ENCODE measurements around the gene SLC16A5. TPM values are rescaled to one million over a fixed set of nuclear protein-coding genes. Genes with fewer than 3 reads are reported as not detected.

SLC16A5 gene
- total RNA-seq, 1 experiment from 2014 or later = 32.4 TPM

- TF ChIP-seq ATF2 (CRISPR knock-in tag; IDR thresholded peaks at IDR 0.05; ENCODE audit: borderline replicate concordance, low read depth) (no peak), IRF1 (CRISPR knock-in tag; IDR thresholded peaks at IDR 0.05) (no peak), NFE2L1 (CRISPR knock-in tag; IDR thresholded peaks at IDR 0.05) (no peak), ATF1 (CRISPR knock-in tag; IDR thresholded peaks at IDR 0.05) (no peak), CREB1 (CRISPR knock-in tag; IDR thresholded peaks at IDR 0.05) (no peak), MLX (CRISPR knock-in tag; IDR thresholded peaks at IDR 0.05) (no peak), NR2C2 (CRISPR knock-in tag; IDR thresholded peaks at IDR 0.05) (no peak), ZNF219 (CRISPR knock-in tag; IDR thresholded peaks at IDR 0.05; ENCODE audit: borderline replicate concordance) (no peak), ERG (CRISPR knock-in tag; IDR thresholded peaks at IDR 0.05) (no peak), ZNF232 (CRISPR knock-in tag; IDR thresholded peaks at IDR 0.05) (0 out of 2 replicates have a peak, but pooled peaks have one; percentile 52), PRRX2 (CRISPR knock-in tag; IDR thresholded peaks at IDR 0.05) (no peak), FOXP4 (CRISPR knock-in tag; IDR thresholded peaks at IDR 0.05) (no peak; the same call in 1 of the 2 replicates), AR (CRISPR knock-in tag; IDR thresholded peaks at IDR 0.05) (no peak), MAX (CRISPR knock-in tag; IDR thresholded peaks at IDR 0.05) (no peak; the same call in 1 of the 2 replicates), PREB (CRISPR knock-in tag; IDR thresholded peaks at IDR 0.05; ENCODE audit: borderline replicate concordance) (no peak), CTCF (IDR thresholded peaks at IDR 0.05) (no peak), GTF2I (CRISPR knock-in tag; conservative IDR thresholded peaks at IDR 0.05) (no peak), NR3C1 (CRISPR knock-in tag; conservative IDR thresholded peaks at IDR 0.05; ENCODE audit: low read depth) (peak; percentile 46; the same call in 1 of the 2 replicates), SP1 (CRISPR knock-in tag; conservative IDR thresholded peaks at IDR 0.05) (peak; percentile 84; the same call in 1 of the 2 replicates), KAT7 (CRISPR knock-in tag; IDR thresholded peaks at IDR 0.05; ENCODE audit: borderline replicate concordance) (no peak), SMAD4 (CRISPR knock-in tag; IDR thresholded peaks at IDR 0.05) (no peak), PRDM15 (CRISPR knock-in tag; IDR thresholded peaks at IDR 0.05) (no peak)
Measured at GRCh38 chr17:75087558-75088453, at the start of gene SLC16A5 (continued).
